Heart right ventricle (tissue), 16 donors: ENCODE measurements around the gene XG. TPM values are rescaled to one million over a fixed set of nuclear protein-coding genes. Genes with fewer than 3 reads are reported as not detected.
"Not testable (repeated sequence)": the region's sequence is repeated elsewhere in the genome, so short reads cannot be mapped to it uniquely, and the experiment has no call there.

Source experiments
- ATAC-seq, 8 donors: fragments of 200-7000 bp; cut with Tn5 transposase; one replicate each; pipeline ENCODE4 v1.9.1; 2020; ENCODE audit warnings: mild to moderate bottlenecking in 8 of 8, moderate library complexity in 8 of 8, moderate number of reproducible peaks in 1 of 8
- DNase-seq, 2 donors: peaks; one replicate each; pipeline ENCODE4 v3.0.0-alpha.2; 2020
- H3K27ac ChIP-seq, 10 donors: fragments of 200-600 bp; sonication (generic) in 2 of 10; one replicate each; pipeline versions ENCODE4 v1.5.0 to v1.8.0; 2020 to 2022; ENCODE audit warnings: mild to moderate bottlenecking in 3 of 10
- H3K27me3 ChIP-seq, 7 donors: fragments of 200-600 bp; one replicate each; pipeline ENCODE4 v1.8.0; 2021 to 2022; ENCODE audit warnings: mild to moderate bottlenecking in 2 of 7
- H3K36me3 ChIP-seq, 9 donors: fragments of 200-600 bp; sonication (generic) in 1 of 9; one replicate each; pipeline versions ENCODE4 v1.5.0 to v1.8.0; 2020 to 2022; ENCODE audit warnings: mild to moderate bottlenecking in 2 of 9
- H3K4me1 ChIP-seq, 9 donors: fragments of 200-600 bp; sonication (generic) in 1 of 9; one replicate each; pipeline versions ENCODE4 v1.5.0 to v1.8.0; 2020 to 2022; ENCODE audit warnings: mild to moderate bottlenecking in 4 of 9
- H3K4me3 ChIP-seq, 10 donors: fragments of 200-600 bp; sonication (generic) in 2 of 10; one replicate each; pipeline versions ENCODE4 v1.5.0 to v1.8.0; 2020 to 2022; ENCODE audit warnings: mild to moderate bottlenecking in 7 of 10, moderate library complexity in 2 of 10
- H3K9me3 ChIP-seq, 11 donors: fragments of 200-600 bp in 10 of 11; sonication (generic) in 2 of 11; one replicate each; pipeline versions ENCODE4 v1.5.0 to v1.8.0; 2013 to 2022; ENCODE audit warnings: mild to moderate bottlenecking in 2 of 11, control low read depth in 1 of 11, moderate library complexity in 1 of 11
- WGBS, 2 donors: extraction: QIAGEN DNeasy Blood & Tissue Kit; methylation state at CpG; one replicate each; pipeline ENCODE4 v1.1.7; 2013; ENCODE audit warnings: inconsistent platforms in 1 of 2; 5-methylcytosine and 5-hydroxymethylcytosine counted together
- intact Hi-C, 10 donors: fragments of 100-400 bp; cut with DNase I; formaldehyde crosslinking; loops; one replicate each; pipeline versions ENCODE4 v1.11.1 to v1.14.2; 2022
- polyA plus RNA-seq, 2 donors: library from polyadenylated mRNA; stranded (reverse); fragments of 200-250 nt; gene quantifications; one replicate each; pipeline ENCODE4 v1.2.3, GENCODE V29; 2013
- total RNA-seq, 10 donors: library from RNA; stranded (reverse); fragmentation: NEBNext Ultra II Directional in 3 of 10; extraction: Animal tissue kit (Norgen Biotek cat#: 25700) in 3 of 10; gene quantifications; one replicate each; pipeline versions ENCODE4 v1.2.1 to v1.2.4, GENCODE V29; 2021 to 2023
- TF ChIP-seq, protein P1 (sequence below), 9 donors: fragments of 200-600 bp; sonication (generic) in 2 of 9; IDR thresholded peaks; one replicate each; pipeline versions ENCODE4 v1.5.0 to v1.8.0; 2021 to 2022; ENCODE audit warnings: antibody characterized with exemption in 9 of 9, mild to moderate bottlenecking in 5 of 9, moderate library complexity in 1 of 9
- donor health status: Arrhythmogenic right ventricular cardiomyopathy.
- donor health status: ischemic (EF 13 %, LVEDD 7.1; RV severe dilation, severe dysfunction).
- donor health status: healthy with polysubstance abuse.
- donor health status: DM: no; HTN: yes; CAD: no.
- donor health status: DM: no; HTN: no; CAD: no.
- donor health status: ischemic (EF 25% LVEDD 6.9; RV normal size, moderate dysfunction).
- donor health status: ischemic (EF 25% LVEDD 5.7; RV mildly dilated, moderate dysfunction).
- donor health status: healthy.
- donor health status: DM: yes; HTN: yes; CAD: no.
- donor health status: Ischemic cardiomyopathy.
- donor health status: ischemic (EF 35%, LVEDD 5.7; RV mildly dilated, moderate dysfunction).
- donor health status: nonischemic (EF 11% LVEDD 7.7; RV severe dilation, severe dysfunction).
- donor health status: DM: yes; HTN: yes; CAD: no.
- donor health status: PGD.
- donor health status: ischemic (EF 29% LVEDD 5.4; RV normal size, mild dysfunction).
- donor health status: nonischemic (EF 23%, LVEDD 6.1; RV moderate dilation, normal function).

Gene XG
- total and polyA plus RNA-seq, 12 donors = 0.16 to 1.5 (median 0.29) TPM; not detected in 2

DNA sequence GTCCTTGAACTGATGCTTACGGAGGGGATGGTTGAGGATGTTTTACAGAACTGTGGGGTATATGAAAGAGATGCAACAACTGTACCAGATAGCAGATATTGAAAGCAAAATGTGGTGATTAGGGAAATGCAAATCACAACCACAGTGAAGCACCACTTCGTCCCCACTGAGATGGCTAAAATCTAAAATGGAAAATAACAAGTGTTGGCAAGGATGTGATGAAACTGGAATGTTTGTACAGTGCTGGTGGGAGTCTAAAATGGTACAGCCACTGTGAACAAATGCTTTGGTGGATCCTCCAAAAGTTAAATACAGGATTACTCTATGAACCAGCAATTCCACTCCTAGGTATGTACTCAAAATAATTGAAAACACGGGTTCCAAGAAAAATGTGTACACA lies 22.9 kb downstream of the XG start:
- Histone ChIP-seq H3K27me3 (peaks cover 0 to 12% (median 7%) of the 10 kb centered on the region in 7 donors), H3K9me3 (peaks cover 0 to 14% (median 0%) of the 10 kb centered on the region in 11 donors), H3K27ac (no peak overlapping the region), H3K4me1 (no peaks in the 10 kb centered on the region), H3K36me3 (no peaks in the 10 kb centered on the region), H3K4me3 (no peak overlapping the region)
- 95 to 96% methylated on average over 3 of the region's 3 CpGs for WGBS, 2 donors
- DNase-seq = no peak
- intact Hi-C loops = loop anchor here in 1 of 10 donors (2.0 kb wide), 1 partner anchor 118 kb away; no protein-coding TSS in a partner anchor
- ATAC-seq = no peak
- TF ChIP-seq, protein P1, sequence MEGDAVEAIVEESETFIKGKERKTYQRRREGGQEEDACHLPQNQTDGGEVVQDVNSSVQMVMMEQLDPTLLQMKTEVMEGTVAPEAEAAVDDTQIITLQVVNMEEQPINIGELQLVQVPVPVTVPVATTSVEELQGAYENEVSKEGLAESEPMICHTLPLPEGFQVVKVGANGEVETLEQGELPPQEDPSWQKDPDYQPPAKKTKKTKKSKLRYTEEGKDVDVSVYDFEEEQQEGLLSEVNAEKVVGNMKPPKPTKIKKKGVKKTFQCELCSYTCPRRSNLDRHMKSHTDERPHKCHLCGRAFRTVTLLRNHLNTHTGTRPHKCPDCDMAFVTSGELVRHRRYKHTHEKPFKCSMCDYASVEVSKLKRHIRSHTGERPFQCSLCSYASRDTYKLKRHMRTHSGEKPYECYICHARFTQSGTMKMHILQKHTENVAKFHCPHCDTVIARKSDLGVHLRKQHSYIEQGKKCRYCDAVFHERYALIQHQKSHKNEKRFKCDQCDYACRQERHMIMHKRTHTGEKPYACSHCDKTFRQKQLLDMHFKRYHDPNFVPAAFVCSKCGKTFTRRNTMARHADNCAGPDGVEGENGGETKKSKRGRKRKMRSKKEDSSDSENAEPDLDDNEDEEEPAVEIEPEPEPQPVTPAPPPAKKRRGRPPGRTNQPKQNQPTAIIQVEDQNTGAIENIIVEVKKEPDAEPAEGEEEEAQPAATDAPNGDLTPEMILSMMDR (IDR thresholded peaks at IDR 0.05) = no peak

DNA sequence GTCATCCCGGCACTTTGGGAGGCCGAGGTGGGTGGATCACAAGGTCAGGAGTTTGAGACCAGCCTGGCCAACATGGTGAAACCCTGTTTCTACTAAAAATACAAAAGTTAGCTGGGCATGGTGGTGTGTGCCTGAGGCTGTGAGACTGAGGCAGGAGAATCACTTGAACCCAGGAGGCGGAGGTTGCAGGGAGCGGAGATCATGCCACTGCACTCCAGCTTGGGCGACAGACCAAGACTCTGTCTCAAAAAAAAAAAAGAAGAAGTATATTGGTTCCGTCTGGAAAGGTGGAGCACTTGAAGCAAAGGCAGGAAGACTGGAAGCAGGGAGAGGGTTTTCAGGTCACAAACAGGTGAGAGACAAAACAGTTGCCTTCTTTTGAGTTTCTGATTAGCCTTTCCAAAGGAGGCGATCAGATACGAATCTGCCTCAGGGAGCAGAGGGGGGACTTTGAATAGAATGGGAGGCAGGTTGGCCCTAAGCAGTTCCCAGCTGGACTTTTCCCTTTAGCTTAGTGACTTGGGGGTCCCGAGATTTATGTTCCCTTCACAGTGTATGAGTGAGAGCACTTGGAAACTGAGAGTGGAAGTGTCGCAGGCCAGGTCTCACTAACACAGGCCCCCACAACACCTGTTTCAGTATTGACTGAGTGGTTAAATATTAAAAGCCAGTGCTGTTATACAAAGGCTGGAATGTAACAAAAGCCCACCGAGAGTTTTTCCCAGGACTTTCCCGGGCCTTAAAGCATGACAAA lies 28.8 kb downstream of the XG start:
- DNase-seq, H3K27ac ChIP-seq, H3K36me3 ChIP-seq, H3K4me3 ChIP-seq, H3K4me1 ChIP-seq, H3K9me3 ChIP-seq, ATAC-seq, intact Hi-C loops, H3K27me3 ChIP-seq: not testable (repeated sequence)
- 68 to 77% methylated on average over 12 of the region's 12 CpGs for WGBS, 2 donors

DNA sequence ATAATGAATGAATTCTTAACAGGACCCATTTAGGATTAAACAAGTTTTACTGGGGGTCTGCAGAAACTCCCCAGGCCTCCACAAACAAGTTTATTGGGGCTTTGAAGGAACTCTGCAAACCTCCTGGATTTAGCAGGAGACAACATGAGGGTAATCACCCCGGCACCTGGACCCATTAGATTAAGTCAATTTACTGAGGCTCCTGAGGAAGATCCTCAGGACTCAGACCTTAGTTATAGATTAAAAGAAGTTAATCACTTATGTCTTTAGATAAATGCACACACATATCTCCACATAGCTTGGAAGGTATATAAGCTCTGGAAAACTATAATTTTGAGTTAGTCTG lies 29.4 kb downstream of the XG start:
- ATAC-seq (no peak), DNase-seq (no peak)
- Histone ChIP-seq H3K36me3 (no peaks in the 10 kb centered on the region), H3K4me1 (no peaks in the 10 kb centered on the region), H3K9me3 (no peaks in the 10 kb centered on the region), H3K27ac (no peak overlapping the region), H3K27me3 (peaks cover 0 to 8% (median 0%) of the 10 kb centered on the region in 7 donors), H3K4me3 (no peak overlapping the region)
- TF ChIP-seq, protein P1 (IDR thresholded peaks at IDR 0.05) = no peak
- intact Hi-C loops = no loop called here
- WGBS, 2 donors = 86 to 96% methylated on average over 1 of the region's 1 CpG

DNA sequence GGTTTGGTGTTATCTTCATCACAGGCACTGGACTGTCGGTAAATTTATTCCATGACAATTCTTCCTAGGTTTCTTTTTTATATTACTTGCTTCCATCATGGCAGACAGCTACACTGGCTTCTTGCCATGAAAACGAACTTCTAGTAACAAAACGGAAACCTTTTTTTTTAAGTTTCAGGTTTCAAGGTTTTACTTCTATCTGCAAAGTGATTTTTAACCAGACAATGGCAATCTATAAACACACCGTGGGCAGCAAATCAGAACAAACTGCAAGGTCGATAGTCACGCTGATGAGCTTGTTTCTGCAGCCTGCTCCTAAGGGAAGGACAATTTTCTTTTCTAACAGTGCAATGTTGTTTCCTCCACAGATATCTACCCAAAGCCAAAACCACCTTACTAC lies 29.9 kb downstream of the XG start:
- ATAC-seq = no peak
- no peak overlapping the region for H3K4me3 ChIP-seq
- intact Hi-C loops = no loop called here

More for the DNA sequence above, 29.9 kb downstream of the XG start:
- 48 to 55% methylated on average over 6 of the region's 6 CpGs for WGBS, 2 donors
- H3K27me3 ChIP-seq = peaks cover 0 to 8% (median 0%) of the 10 kb centered on the region in 7 donors
- H3K4me1 ChIP-seq = no peaks in the 10 kb centered on the region
- H3K36me3 ChIP-seq = no peaks in the 10 kb centered on the region
- DNase-seq = no peak
- no peaks in the 10 kb centered on the region for H3K9me3 ChIP-seq
- no peak overlapping the region for H3K27ac ChIP-seq
- TF ChIP-seq, protein P1 (IDR thresholded peaks at IDR 0.05) = no peak
